Measurements from ENCODE around the gene SPOCK1. TPM values are rescaled to one million over a fixed set of nuclear protein-coding genes. Genes with fewer than 3 reads are reported as not detected.

SPOCK1 gene
- total and polyA plus RNA-seq, 9 of the 15 experiments (the other 6 are each of a cell fraction or from before 2014, with no cell fraction given), result 0.01 to 0.35 (median 0.04) TPM; not detected in 6

DNA sequence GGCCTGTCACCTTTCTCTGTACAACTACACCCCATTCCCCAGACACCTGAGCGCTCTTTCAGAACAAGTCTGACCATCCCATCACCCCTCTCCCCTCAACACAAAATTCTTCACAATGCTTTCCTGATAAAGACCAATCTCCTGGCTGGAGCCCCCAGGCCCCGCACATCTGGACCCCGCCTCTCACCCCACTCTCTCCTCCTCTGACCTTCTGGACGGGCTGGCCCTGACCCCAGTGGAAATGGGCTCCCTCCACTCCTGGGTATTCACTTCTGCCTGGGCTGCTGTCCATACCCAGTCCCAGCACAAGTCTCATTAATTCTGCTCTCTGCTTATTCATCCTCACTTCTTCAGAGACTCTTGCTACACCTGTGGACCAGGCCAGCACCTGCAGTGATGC is 2.1 kb upstream of the SPOCK1 start (continued):
- TF ChIP-seq GTF2B (IDR thresholded peaks at IDR 0.05; ENCODE audit: extremely low read depth, insufficient read length) (no peak), ZFX (CRISPR knock-in tag; IDR thresholded peaks at IDR 0.05) (no peak), SRSF3 (IDR thresholded peaks at IDR 0.05; ENCODE audit: insufficient read depth, low read length) (no peak), CAMTA2 (CRISPR knock-in tag; conservative IDR thresholded peaks at IDR 0.05) (no peak), BDP1 (IDR thresholded peaks at IDR 0.05; ENCODE audit: insufficient read depth, insufficient read length) (no peak), SMAD2 (IDR thresholded peaks at IDR 0.05; ENCODE audit: low read depth, low read length) (no peak), PHF21A (IDR thresholded peaks at IDR 0.05; ENCODE audit: borderline replicate concordance, low read depth) (no peak), PCBP2 (IDR thresholded peaks at IDR 0.05; ENCODE audit: low read depth, low read length, poor library complexity, severe bottlenecking) (no peak)
- TF ChIP-seq, protein P1, sequence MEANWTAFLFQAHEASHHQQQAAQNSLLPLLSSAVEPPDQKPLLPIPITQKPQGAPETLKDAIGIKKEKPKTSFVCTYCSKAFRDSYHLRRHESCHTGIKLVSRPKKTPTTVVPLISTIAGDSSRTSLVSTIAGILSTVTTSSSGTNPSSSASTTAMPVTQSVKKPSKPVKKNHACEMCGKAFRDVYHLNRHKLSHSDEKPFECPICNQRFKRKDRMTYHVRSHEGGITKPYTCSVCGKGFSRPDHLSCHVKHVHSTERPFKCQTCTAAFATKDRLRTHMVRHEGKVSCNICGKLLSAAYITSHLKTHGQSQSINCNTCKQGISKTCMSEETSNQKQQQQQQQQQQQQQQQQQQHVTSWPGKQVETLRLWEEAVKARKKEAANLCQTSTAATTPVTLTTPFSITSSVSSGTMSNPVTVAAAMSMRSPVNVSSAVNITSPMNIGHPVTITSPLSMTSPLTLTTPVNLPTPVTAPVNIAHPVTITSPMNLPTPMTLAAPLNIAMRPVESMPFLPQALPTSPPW (CRISPR knock-in tag; IDR thresholded peaks at IDR 0.05), result no peak
